H54 (cell line): ENCODE measurements around the gene MYL6.

ENCODE experiments used
- DNase-seq: peaks from one replicate; pipeline ENCODE4 v3.0.0; 2011; ENCODE audit warnings: low spot score, mixed read lengths; ENCODE audit not compliant: insufficient read length
- FAIRE-seq: peaks from 3 replicates; lab custom pipeline; 2011; peaks lifted over from hg19 to GRCh38; lab: Jason Lieb, UNC
- POLR2A ChIP-seq: IDR thresholded peaks from 2 replicates; pipeline ENCODE4 v1.6.1; 2011; ENCODE audit warnings: low read depth, mild to moderate bottlenecking, low read length

Gene MYL6

DNA sequence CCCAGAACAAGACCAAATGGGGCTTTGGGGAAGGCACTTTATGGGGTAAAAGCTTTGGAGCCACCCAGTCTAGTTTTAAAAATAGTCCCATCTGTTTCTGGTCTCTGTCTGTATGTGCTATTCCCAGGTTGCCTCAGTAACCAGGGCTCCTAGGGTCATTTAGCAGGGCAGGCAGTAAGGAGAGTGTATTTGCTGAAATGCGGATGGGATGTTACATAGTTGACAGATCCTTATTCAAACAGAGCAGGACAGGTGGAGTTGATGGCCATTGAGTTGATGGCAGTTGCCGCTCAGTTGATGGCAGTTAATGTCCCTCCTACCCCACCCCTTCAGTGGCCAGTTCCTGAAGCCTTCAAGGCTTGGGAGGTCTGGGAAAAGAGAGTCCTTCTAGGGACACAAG is 35.5 kb upstream of the MYL6 start:
- TF ChIP-seq POLR2A, result no peak
- DNase-seq (no peak), FAIRE-seq (no peak)

DNA sequence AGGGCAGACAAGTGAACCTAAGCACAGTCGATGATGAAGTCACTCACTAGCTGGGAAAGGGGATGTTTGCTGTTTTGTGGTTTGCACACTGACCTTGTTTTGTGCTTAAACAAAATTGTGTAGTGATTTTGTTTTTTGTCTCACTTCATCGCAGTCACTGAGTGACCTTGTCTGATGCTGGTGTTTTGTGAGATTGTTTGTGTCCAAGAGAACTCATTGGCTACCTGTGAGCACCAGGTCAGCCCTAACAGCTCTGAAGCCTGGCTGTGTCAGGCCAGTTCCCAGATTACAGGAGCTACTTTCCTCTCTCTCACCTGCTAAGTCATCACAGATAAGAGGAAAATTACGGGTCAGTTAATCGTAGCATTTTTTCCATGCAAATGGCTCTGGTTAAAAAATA is 34.0 kb upstream of the MYL6 start:
- TF ChIP-seq POLR2A, result no peak

DNA sequence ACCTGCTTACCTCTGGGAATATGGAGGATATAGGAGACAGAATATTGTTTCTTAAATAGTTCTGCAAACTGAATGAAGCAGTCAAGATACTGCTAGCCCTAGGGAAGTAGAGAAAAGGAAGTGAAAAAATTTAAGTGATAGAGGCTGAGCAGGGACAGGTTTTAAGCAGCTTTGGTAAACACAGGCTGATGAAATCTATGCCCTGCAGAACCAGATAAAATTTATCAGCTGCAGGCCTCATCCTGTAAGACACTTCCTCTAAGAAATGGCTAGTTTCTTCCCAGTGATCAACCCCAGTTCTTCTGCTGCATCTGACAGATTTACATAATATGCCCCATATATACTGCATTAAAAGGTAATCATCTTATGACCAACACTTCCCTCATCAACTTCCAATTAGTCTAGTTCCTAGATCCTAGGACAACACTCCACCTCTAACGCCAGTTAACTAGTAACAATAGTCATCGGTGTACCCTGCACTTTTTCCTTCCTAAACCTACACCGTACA is 31.4 kb upstream of the MYL6 start:
- no peak for FAIRE-seq
- DNase-seq, result no peak
- no peak for TF ChIP-seq POLR2A

More for the DNA sequence above, 34.0 kb upstream of the MYL6 start:
- FAIRE-seq, result no peak
- no peak for DNase-seq

DNA sequence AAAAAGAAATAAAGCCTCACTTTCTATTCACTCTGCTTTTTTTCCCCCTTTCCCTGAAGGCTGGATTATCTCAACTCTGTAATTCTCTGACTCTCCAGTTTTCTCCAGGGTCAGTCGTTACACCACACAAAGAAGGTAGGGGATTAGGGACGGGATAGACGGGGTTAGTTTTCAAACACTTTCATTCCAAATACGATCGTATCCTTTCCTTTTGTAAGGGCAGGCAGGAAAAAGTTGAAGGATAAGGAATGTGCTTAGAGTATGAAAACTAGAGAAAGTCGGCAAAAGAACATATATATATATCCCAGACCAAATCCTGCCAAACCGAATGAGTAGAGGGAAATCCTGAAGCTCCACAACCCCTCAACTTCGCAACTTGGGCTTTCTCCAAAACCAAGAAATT is 30.7 kb upstream of the MYL6 start:
- DNase-seq, result no peak
- TF ChIP-seq POLR2A, result no peak
- FAIRE-seq, result no peak

DNA sequence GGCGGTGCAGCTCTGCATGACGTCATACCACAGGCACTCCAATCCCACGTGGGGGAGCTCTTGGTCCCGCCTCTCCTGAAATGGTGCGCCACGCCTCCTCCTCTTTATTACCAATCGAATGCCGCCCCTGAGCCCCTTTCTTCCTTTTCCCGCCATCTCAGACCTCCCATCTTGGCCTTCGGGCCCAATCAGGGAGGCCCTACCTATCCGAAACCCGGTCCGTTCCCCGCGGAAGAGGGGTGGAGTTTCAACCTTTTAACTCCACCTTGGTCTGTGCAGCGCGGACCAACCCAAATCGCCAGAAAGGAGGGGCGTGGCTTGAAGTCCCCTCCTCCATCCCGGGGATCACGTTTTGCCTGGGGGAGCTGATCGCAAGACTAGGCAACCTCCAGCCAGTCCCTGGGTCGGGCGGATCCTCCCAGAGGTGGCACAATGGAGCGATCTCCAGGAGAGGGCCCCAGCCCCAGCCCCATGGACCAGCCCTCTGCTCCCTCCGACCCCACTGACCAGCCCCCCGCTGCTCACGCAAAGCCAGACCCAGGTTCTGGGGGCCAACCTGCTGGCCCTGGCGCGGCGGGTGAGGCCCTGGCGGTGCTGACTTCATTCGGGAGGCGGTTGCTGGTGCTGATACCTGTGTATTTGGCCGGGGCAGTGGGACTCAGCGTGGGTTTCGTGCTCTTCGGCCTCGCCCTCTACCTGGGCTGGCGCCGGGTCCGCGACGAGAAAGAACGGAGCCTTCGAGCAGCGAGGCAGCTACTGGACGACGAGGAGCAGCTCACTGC is 30.1 kb upstream of the MYL6 start, which contains the start of gene ESYT1:
Gene ESYT1 (plus strand): TSS at position 380 of the 782 bp plus-strand sequence. CDS start 53 bp downstream, at position 433.
- peak; percentile 80 for TF ChIP-seq POLR2A
- DNase-seq (peak; percentile 93), FAIRE-seq (peak; percentile 91)

DNA sequence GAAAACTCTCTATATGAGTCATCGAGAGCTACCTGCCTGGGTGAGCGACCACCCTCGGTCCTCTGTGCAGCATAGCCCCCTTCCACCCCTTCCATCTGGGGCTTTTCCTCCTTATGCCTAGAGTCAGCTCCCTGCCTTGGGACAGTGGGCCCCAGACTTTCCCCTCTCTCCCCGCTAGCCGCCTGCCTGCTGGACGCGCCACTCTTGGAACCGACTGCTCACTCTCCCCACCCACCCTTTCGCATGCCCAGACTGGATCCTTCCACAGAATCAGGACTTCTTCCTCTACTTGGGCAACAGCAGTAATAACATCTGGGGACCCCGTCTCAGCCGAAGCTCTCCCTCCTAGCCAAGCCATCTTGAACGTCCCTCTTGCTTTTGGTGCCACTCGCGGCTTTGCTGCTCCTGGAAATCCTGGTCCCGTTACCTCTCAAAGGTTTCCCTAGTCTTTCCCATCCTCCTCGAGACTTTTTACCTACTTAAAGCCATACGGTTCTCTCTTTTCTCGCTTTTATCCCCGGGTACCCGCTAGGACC is 29.4 kb upstream of the MYL6 start:
- FAIRE-seq (no peak), DNase-seq (no peak)
- TF ChIP-seq POLR2A, result no peak

DNA sequence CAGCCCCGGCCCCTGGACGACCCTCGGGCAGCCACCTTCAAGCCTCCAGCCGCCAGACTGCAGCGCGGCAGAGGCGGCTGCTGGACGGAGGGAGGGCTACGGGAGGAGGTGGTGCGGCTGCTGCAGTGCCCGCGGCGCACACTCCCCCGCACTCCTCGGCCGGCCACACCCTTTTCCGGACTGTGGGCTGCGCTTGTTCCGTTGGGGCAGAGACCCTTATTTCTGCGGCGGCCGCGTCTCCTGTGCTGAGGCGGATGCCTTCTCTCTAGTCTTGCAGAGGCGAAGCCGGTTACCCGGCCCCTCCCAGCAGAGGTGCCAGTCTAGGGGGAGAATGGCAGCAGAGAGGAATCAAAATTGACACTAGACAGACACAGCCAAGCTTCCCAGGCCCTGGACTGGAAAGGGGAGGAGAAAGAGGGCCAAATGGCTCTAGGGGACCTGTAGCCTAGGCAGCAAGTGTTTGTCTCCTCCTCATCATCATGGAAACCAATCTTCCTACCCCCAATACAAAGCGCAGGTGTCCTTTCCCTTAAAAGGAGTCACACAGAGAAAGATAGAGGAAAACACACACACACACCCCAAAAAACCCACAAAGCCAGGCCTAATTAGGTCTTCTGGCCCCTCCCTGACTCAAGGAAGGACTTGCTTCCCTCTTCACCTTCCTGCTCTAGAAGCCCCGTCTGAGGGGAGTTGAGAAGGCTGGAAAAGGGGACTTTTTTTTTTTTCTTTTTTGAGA is 28.8 kb upstream of the MYL6 start:
- no peak for FAIRE-seq
- no peak for DNase-seq
- TF ChIP-seq POLR2A, result peak; percentile 66

DNA sequence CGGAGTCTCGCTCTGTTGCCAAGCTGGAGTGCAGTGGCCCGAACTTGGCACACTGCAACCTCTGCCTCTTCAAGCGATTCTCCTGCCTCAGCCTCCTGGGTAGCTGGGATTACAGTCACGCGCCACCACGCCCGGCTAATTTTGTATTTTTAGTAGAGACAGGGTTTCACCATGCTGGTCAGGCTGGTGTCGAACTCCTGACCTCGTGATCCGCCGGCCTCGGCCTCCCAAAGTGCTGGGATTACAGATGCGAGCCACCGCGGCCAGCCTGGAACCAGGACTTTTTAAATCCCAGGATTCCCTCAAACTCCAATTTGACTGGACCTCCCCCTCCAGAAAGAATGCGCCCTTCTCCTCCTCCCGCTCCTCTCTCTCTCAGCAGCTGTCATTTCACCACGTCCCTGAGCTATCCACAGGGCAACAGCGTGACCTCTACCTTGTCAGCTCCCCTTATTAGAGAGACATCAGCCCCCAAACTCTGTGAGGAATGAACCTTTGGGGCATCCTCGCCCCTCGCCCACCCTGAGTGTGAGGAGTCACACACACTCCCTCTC is 28.1 kb upstream of the MYL6 start:
- no peak for TF ChIP-seq POLR2A
- no peak for FAIRE-seq
- DNase-seq, result no peak

DNA sequence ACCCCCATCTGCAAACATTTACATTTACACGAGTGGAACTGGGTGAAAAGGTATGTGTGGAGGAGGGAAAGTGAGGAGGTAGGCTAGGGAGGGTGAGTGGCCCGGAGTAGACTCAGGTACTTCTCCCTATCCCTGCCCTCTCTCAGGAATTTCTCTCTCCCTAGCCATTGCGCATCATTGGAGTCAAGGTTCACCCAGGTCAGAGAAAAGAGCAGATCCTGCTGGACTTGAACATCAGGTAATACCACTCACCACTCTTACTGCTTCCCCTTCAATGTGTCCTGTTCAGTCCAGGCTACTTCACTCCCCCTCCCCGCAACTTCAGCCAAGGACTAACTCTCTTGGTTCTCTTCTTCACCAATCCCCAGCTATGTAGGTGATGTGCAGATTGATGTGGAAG is 27.3 kb upstream of the MYL6 start:
- FAIRE-seq (no peak), DNase-seq (no peak)
- TF ChIP-seq POLR2A, result no peak

DNA sequence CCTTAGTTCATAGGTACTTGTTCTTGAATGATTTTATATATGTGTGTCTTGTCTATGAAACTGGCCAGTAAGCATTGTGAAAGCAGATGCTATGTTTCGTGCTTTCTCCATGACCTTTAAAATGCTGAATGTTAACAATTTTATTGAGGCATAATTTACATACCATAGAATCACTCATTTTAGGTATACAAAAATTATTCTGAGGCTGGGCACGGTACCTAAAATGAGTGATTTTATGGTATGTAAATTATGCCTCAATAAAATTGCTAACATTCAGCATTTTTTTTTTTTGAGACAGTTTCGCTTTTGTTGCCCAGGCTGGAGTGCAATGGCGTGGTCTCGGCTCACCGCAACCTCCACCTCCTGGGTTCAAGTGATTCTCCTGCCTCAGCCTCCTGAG is 23.3 kb upstream of the MYL6 start:
- DNase-seq (no peak), FAIRE-seq (no peak)
- TF ChIP-seq POLR2A, result no peak

DNA sequence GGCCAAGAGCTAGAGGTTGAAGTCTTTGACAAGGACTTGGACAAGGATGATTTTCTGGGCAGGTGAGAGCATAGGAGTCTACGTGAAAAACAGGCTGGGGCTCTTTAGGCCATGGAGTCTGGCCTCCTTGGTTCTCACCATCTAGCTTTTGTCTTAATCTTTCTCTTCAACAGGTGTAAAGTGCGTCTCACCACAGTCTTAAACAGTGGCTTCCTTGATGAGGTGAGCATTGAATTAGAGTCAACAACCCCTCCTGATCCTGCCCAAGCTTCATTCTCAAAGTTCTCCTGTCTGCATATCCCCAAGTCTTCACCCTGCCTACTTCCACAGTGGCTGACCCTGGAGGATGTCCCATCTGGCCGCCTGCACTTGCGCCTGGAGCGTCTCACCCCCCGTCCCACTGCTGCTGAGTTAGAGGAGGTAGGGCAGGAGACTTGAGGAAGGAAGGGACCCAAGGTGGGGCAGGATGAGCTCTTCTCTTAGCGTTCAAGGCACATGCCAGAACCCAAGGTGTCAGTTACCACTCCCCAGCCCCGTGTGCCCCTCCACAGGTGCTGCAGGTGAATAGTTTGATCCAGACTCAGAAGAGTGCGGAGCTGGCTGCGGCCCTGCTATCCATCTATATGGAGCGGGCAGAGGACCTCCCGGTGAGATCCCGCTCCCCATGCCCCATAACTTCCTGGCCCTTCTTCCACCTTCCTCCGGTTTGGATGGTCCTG is 20.1 kb upstream of the MYL6 start:
- no peak for FAIRE-seq
- no peak for DNase-seq
- TF ChIP-seq POLR2A, result no peak

DNA sequence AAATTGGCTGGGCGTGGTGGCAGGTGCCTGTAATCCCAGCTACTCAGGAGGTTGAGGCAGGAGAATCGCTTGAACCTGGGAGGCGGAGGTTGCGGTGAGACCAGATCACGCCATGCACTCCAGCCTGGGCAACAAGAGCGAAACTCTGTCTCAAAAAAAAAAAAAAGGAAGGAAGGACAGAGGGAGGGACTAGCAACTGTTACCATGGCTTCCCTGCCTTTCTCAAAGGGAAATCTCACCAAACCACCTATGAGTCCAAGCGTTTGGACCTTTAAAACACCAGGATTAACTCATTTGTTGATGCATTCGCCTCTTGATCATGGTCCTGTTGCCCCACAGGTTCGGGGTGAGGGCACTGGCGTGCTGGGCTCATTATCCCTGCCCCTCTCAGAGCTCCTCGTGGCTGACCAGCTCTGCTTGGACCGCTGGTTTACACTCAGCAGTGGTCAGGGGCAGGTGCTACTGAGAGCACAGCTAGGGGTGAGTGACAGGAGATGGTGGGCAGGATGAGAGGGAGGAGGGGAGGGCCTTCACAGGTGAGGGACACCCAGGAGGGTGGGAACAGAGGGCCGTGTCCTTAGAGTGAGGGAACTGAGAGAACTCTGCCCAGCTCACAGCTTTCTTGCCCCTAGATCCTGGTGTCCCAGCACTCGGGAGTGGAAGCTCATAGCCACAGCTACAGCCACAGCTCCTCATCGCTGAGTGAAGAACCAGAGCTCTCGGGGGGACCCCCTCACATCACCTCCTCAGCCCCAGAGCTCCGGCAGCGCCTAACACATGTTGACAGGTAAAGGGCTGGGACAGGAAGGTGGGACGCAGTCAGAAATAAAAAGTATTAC is 16.0 kb upstream of the MYL6 start:
- DNase-seq, result no peak
- no peak for TF ChIP-seq POLR2A
- FAIRE-seq, result no peak

DNA sequence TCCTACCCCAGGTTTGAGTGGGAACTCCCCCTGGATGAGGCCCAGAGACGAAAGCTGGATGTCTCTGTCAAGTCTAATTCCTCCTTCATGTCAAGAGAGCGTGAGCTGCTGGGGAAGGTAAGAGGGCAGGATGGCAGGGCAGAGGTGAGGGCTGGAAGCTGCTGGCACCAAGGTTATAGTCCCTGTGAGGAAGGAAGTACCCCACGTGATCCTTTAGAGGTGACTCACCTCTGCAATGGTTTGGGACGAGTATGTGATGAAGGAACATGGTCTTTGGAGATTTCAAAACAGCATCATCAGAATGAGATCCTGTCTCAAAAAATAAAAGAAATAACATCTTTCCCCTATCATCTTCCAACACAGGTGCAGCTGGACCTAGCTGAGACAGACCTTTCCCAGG is 14.9 kb upstream of the MYL6 start:
- DNase-seq (no peak), FAIRE-seq (no peak)
- TF ChIP-seq POLR2A, result no peak
